MM.1S (cell line): ENCODE results near the gene STAG1.

Experiments used
- DNase-seq: peaks from one replicate; pipeline ENCODE4 v3.0.0-alpha.2; 2015
- H2AFZ ChIP-seq: fragments of 300-600 bp; sonication (generic); 2 replicates; pipeline ENCODE4 v1.6.0; 2016; ENCODE audit warnings: antibody characterized with exemption, low read length
- H3F3A ChIP-seq: fragments of 300-600 bp; sonication (generic); 2 replicates; pipeline ENCODE4 v1.6.1; 2016; ENCODE audit warnings: mild to moderate bottlenecking, antibody characterized with exemption, low read length, moderate library complexity, mixed read lengths; ENCODE audit not compliant: insufficient read depth
- H3K27ac ChIP-seq: fragments of 300-600 bp; sonication (generic); 2 replicates; pipeline ENCODE4 v1.5.1; 2016; ENCODE audit warnings: mild to moderate bottlenecking, low read length
- H3K27me3 ChIP-seq: fragments of 300-600 bp; sonication (generic); replicated peaks from 2 replicates; pipeline ENCODE4 v1.6.0; 2016; ENCODE audit warnings: low read length; ENCODE audit not compliant: insufficient read depth
- H3K36me3 ChIP-seq: fragments of 300-600 bp; sonication (generic); replicated peaks from 2 replicates; pipeline ENCODE4 v1.6.1; 2016; ENCODE audit warnings: mild to moderate bottlenecking, low read length, mixed read lengths; ENCODE audit not compliant: insufficient read depth
- H3K4me1 ChIP-seq: fragments of 300-600 bp; sonication (generic); 2 replicates; pipeline ENCODE4 v1.6.1; 2016; ENCODE audit warnings: low read length, mixed read lengths
- H3K4me2 ChIP-seq: fragments of 300-600 bp; sonication (generic); 2 replicates; pipeline ENCODE4 v1.6.0; 2016; ENCODE audit warnings: low read depth, low read length
- H3K4me3 ChIP-seq: fragments of 300-600 bp; sonication (generic); 2 replicates; pipeline ENCODE4 v1.5.1; 2016; ENCODE audit warnings: low read length, mixed read lengths
- H3K79me2 ChIP-seq: fragments of 300-600 bp; sonication (generic); 2 replicates; pipeline ENCODE4 v1.6.1; 2016; ENCODE audit warnings: mixed run types, low read length, mixed read lengths
- H3K9ac ChIP-seq: fragments of 300-600 bp; sonication (generic); 2 replicates; pipeline ENCODE4 v1.6.1; 2016; ENCODE audit warnings: low read length, mixed read lengths
- H3K9me2 ChIP-seq: fragments of 300-600 bp; sonication (generic); replicated peaks from 2 replicates; pipeline ENCODE4 v1.6.1; 2016; ENCODE audit warnings: mild to moderate bottlenecking, low read length, mixed read lengths; ENCODE audit not compliant: insufficient read depth
- H3K9me3 ChIP-seq: fragments of 300-600 bp; sonication (generic); replicated peaks from 2 replicates; pipeline ENCODE4 v1.6.1; 2016; ENCODE audit warnings: mild to moderate bottlenecking, low read length, mixed read lengths; ENCODE audit not compliant: insufficient read depth
- H4K20me1 ChIP-seq: fragments of 300-600 bp; sonication (generic); 2 replicates; pipeline ENCODE4 v1.6.1; 2016; ENCODE audit warnings: mild to moderate bottlenecking, low read length, moderate library complexity, mixed read lengths; ENCODE audit not compliant: insufficient read depth
- CTCF ChIP-seq: fragments of 300-600 bp; sonication (generic); IDR thresholded peaks from 2 replicates; pipeline ENCODE4 v1.5.1; 2016; ENCODE audit warnings: antibody characterized with exemption, low read length, mixed read lengths
- EZH2 ChIP-seq: fragments of 300-600 bp; sonication (generic); optimal IDR thresholded peaks from 2 replicates; pipeline ENCODE3; 2017; ENCODE audit warnings: low read depth, mild to moderate bottlenecking, antibody characterized with exemption, low read length, mixed read lengths
- EZH2phosphoT487 ChIP-seq: fragments of 300-600 bp; sonication (generic); IDR thresholded peaks from 2 replicates; pipeline ENCODE4 v1.6.1; 2018; ENCODE audit warnings: antibody characterized with exemption, low read length

The STAG1 gene

GRCh38 chr3:136498919-136499447, 253.2 kb downstream of the STAG1 start:
- no peak for DNase-seq

GRCh38 chr3:136495213-136495612, 257.0 kb downstream of the STAG1 start:
- Histone ChIP-seq H3F3A (no peaks in the 10 kb centered on the region), H3K4me1 (no peaks in the 10 kb centered on the region), H3K4me3 (no peak overlapping the region), H3K36me3 (peaks cover 4% of the 10 kb centered on the region; the same call in 1 of the 2 replicates), H3K79me2 (no peaks in the 10 kb centered on the region), H2AFZ (no peak overlapping the region), H3K27ac (no peak overlapping the region), H3K9me3 (no peaks in the 10 kb centered on the region), H3K27me3 (no peaks in the 10 kb centered on the region), H4K20me1 (no peaks in the 10 kb centered on the region), H3K4me2 (no peak overlapping the region), H3K9me2 (no peaks in the 10 kb centered on the region), H3K9ac (no peak overlapping the region)
- no peak for DNase-seq
- TF ChIP-seq EZH2phosphoT487 (no peak), CTCF (no peak), EZH2 (no peak)

More at GRCh38 chr3:136498919-136499447, 253.2 kb downstream of the STAG1 start:
- TF ChIP-seq EZH2 (no peak), CTCF (no peak), EZH2phosphoT487 (no peak)
- H3K4me1 ChIP-seq = no peaks in the 10 kb centered on the region
- no peak overlapping the region for H2AFZ ChIP-seq
- no peaks in the 10 kb centered on the region for H3K79me2 ChIP-seq
- H3K9ac ChIP-seq = no peak overlapping the region
- no peak overlapping the region for H3K4me2 ChIP-seq
- no peaks in the 10 kb centered on the region for H3K27me3 ChIP-seq
- no peak overlapping the region for H3K4me3 ChIP-seq
- no peaks in the 10 kb centered on the region for H3K9me3 ChIP-seq
- no peaks in the 10 kb centered on the region for H4K20me1 ChIP-seq
- H3F3A ChIP-seq = no peaks in the 10 kb centered on the region
- no peaks in the 10 kb centered on the region for H3K36me3 ChIP-seq
- no peaks in the 10 kb centered on the region for H3K9me2 ChIP-seq
- no peak overlapping the region for H3K27ac ChIP-seq

- H3K9ac ChIP-seq = no peak overlapping the region
- no peaks in the 10 kb centered on the region for H3K9me3 ChIP-seq
- TF ChIP-seq EZH2 = no peak
- no peak for TF ChIP-seq EZH2phosphoT487
- TF ChIP-seq CTCF = no peak
- no peaks in the 10 kb centered on the region for H3K27me3 ChIP-seq
- H3K79me2 ChIP-seq = no peaks in the 10 kb centered on the region
- H3K4me3 ChIP-seq = no peak overlapping the region
- DNase-seq = no peak
- no peaks in the 10 kb centered on the region for H3K9me2 ChIP-seq
- peaks cover 4% of the 10 kb centered on the region; the same call in 1 of the 2 replicates for H3K36me3 ChIP-seq
- no peaks in the 10 kb centered on the region for H3K4me1 ChIP-seq
- no peaks in the 10 kb centered on the region for H4K20me1 ChIP-seq
- H3F3A ChIP-seq = no peaks in the 10 kb centered on the region
- no peak overlapping the region for H2AFZ ChIP-seq
- H3K4me2 ChIP-seq = no peak overlapping the region
- H3K27ac ChIP-seq = no peak overlapping the region
These were observed 261.4 kb downstream of the STAG1 start for GRCh38 chr3:136490646-136491405.
